Measurements from ENCODE around the gene EIF3D.

GRCh38 chr22:36507518-36508010 is 21.4 kb downstream of the EIF3D start:
- no peak for TF ChIP-seq CTCF (IDR thresholded peaks at IDR 0.05)
- no peak for TF ChIP-seq POLR2AphosphoS5 (IDR thresholded peaks at IDR 0.05)
- no peak for TF ChIP-seq POLR2A (IDR thresholded peaks at IDR 0.05)
